GM18909 (cell line): ENCODE data around the gene TWIST2.

ENCODE experiments used
- ATAC-seq: cut with Tn5 transposase; IDR thresholded peaks from one replicate; pipeline ENCODE4 v1.9.1; 2021; ENCODE audit warnings: mild to moderate bottlenecking; ENCODE audit not compliant: unreplicated experiment, poor library complexity

The TWIST2 gene

DNA sequence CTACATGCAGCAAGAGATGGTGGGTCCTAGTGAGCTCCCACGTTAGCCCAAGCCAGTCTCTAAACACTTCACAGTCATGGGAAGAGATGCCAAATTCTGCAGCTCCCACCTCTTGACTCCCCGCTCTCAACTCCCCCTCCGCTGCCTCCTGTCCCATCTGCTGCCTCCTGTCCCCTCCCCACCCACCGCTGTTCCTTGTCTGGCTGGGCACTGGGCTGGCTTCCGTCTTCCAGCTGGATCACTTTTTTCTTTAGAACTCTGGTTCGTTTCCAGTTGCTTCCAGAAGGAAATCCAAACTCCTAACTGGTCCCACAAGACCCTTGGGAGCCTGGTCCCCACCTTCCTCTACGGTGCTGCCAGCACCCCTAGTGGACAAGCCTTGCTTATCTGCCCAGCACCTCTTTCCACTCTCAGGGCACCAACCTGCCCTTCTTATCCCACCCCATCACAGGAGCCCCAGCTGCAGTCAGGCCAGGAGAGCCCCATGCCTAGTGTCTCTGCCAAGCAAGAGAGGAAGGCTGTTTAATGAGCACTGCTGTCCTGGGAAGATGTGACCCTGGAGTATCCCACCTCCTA lies 12.1 kb upstream of the TWIST2 start:
- ATAC-seq: no peak

DNA sequence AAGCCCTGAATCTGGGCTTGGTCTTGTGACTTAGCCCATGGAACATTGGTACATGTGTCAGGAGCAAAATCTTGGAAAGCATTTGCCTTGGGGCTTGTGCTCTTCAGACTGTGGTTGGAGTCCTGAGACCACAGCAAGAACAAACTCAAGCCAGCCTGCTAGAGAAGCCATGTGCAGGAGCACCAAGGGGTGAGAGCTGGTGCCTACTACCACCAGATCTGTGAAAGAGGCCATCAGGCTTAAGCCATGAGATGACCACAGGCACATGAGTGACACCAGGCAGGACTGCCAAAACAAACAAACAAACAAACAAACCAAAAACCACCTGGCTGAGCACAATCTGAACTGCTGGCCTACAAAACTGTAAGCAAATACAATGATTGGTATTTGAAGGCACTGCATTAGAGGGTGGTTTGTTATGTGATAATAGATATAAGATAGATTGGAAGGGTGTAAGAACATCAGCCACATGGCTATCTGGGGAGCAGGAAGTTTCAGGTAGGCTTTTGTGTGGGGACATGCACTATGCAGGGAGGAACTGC lies 9.0 kb upstream of the TWIST2 start:
- no peak for ATAC-seq

DNA sequence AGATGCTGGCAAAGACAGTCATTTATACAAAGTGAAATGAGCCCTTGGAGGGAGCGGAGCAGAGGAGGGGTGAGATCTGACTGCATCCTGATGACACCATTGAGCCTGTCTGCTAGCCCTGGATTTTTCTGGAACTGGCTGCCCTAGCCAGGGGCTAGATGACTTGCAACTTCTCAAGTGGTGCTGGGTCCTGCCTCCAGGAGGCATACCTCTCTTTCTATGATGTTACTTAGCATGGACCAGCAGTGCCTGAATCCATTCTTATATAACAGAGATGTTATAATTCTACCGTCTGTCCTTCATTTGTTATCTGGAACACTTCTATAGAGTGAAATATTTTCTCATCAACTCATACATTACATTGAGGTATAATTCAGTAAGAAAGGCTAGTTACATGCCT lies 8.5 kb upstream of the TWIST2 start:
- ATAC-seq: no peak

DNA sequence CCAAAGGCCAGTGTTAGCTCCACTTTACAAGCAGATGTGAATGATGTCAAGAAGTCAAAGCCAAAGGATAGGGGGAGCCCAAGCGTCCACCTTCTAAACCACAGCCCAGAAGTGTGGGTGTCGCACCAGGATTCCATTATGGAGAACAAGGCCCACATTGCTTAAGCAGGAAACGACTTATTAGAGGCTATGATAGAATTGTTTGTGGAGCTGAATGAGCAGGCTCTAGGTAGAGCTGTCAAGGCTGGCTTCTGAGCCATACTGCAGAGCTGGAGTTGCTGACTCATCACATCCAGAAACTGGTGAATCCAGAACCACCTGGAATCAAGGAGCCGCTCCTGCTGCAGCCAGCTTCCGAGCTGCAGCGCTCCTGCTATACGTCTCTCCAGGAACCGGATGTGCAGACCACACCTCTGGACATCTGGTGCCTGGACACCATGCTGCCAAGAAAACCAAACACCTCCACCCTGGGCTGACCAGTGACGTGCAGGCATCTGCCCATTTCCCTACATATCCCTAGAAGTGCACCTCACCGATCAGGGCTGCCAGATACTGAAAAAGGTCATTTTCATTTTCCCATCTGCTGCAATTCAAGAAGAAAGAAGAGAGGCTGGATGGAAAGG lies 6.2 kb upstream of the TWIST2 start:
- ATAC-seq: no peak

DNA sequence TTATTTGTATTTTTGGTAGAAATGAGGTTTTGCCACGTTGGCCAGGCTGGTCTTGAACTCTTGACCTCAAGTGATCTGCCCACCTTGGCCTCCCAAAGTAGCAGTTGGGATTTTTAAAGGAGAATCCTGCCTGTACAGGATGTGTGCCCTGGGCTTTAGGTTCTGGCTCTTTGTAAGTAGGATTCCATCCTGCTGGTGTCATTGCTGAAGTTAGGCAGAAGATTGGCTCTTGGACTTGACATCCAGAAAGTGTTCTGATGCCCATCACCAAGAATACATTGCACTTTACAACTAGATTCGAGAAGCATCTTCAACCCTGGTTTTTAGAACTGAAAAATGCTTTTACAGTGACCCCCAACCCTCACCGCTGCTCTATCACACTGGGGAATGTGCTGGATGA lies 4.4 kb upstream of the TWIST2 start:
- no peak for ATAC-seq

DNA sequence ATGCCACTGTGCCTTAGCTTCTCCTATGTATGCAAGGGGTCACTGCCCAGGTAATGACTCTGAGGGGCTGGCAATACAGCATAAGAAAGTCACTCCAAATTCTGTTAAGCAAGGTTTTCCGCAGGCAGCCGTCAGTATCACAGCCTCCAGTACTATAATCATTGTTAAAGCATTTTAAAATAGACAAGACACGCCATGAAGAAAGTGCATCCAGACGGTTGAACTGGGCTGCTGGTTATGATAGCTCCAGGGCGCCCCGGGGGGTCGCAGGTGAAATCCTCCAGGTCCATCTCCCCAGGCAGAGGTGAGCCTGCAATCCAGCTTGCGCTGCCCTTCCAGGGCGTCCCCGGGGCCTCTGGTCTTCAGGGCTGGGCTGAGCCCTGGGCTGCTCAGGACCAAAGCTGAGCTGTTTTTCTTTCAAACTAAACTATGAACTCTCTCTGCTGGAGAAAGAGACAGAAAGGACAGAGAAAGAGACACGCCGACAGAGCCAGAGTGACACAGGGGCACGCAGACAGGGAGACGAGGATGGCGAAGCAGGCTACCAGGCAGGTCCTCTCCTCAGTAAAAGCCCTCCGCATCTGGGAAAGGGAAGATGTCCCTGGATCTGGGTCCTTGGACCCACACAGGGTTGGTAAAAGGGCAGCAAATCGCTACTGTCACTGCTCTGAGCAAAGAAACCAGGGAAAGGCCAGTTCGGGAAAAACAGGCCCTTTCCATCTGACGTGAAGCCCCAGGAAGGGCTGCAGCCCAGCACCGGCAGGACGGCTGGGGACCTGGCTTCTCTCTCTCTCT lies 2.1 kb upstream of the TWIST2 start:
- no peak for ATAC-seq

DNA sequence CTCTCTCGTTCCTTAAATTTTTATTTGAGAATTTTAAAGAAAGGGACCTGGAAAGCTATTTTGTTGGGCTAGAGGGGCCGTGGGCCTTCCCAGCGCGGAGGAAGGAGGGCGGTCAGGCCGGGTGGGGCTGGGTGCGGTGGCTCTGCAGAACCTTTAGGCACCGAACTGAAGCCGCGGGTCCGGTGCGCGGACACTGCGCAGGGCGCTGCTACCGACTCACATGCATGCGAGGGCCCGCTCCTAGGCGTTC lies 1.6 kb upstream of the TWIST2 start:
- no peak for ATAC-seq

DNA sequence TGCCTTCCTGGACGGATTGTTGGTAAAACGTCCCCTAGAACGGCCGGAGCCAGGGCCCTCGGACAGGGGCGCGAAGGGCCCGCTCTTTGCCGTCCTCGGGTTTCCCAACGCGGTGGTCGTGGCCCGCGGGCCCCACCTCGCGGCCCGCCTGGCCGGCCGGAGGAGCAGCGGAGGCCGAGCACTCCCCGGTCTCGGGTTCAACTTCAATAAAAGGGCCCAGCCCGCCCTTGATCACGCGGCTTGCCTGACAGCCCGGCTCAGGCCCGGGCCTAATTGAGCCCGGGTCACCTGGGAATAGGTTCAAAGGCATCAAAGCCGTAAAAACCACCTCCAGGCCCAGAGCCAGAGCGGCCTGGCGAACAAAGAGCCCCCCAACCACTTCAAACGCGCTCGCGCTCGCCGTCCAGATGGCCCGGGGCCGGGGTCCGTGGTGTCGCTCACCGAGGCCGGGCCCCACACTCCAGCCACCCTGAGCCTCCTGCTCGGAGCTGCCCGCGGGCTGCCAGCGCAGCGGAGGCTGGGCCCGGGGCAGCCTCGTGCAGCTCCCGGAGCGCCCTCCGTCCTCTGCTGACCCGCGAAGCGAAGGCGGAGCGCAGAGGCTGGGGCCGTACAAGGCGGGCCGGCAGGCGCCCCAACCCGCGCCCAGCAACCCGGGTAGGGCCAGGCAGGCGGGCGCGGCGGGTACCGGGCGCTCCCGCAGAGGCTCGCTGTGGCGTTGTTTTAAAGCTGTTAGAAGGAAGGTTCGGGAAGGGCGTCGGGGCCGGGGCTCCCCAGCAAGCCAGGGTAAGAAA lies 1.1 kb upstream of the TWIST2 start:
- ATAC-seq: no peak

DNA sequence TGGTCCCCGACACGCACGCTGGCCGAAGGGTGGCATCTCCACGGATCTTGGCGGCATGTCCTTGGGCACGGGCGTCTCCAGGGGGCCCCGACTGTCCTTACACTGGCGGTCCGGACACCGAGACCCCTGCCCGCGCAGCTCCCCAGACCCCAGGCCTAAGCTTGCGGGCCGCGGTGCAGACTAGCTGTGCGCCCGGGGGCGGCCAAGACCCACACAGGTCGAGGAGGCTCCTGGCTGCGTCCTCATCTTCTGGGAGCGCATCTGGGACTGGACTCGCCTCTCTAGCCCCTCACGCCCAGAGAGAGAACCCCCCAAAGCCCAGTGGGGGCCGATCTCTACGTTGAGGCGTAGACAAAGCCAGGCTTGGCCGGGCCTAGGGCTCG lies 475 bp upstream of the TWIST2 start:
- ATAC-seq: no peak

DNA sequence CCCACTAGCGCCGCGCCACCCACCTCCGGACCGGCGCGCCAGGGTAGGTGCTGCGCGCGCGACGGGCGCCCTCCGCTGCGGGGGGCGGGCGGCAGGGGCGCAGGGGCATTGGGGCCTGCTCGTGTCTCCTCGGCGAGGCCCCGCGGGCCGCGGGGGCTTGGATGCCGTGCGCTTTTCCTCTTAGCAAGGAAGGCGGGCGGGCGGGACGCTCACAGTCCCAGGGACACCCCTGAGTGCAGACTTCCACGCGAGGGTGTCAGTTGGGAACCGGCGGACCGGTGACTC lies 748 bp downstream of the TWIST2 start:
- ATAC-seq: no peak

DNA sequence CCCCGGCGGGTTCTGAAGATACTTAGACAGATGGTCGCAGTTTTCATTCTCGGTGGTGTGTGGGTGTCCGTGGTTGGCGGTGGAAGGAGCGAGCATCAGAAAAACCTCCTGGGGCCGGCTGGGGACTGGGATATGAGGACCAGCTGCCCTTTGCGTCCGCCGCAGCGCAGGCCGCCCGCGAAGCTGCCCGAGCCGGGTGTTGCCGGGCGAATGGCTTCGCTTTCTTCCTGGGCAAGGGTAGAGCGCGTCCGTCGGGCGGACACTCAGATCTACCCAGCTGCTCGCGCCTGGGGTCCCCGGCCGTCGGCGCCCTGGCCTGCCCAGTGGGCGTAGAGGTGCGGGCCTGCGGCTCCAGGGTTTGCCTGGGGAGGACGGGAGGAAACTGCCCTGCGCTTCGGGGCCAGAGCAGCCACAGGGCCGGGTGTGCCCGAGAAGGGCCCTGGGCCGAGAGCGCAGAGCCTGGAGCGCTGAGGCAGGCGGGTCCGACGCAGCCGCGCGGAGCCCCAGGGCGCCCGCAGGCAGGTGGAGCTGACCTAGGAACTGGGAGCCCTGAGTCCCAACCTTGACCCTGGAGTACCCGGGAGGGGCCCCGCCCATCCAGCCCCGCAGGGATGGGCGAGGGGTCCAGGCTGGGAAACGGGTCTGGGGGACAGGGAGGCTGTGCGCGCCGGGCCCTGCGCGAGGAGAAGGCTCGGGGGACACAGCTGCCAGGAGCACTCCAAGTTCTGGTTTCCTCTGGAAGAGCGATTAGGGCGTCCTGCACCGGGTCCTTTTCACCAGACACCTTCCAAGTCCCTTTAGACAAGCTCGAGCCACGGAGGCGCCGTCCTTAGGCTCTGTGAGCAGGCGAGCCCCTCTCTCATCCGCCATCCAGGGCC lies 1.3 kb downstream of the TWIST2 start:
- no peak for ATAC-seq

DNA sequence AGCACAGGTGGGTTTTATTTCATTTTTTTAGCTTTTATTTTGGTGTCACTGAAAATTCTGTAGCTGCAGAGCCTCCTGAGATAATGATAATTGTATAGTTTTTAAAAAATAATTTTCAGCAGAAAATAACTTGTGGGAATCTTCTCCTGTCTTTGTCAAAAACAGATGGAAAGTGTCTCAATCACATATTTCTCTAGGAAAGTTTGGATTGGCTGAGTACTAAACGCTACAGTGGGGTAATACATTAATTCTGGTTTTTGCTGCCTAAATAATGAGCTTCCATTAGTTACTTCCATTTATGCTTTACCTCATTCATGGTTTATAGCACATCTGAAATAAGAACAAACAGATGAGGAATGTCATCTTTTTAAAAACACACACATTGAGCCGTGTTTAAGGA lies 2.2 kb downstream of the TWIST2 start:
- no peak for ATAC-seq

DNA sequence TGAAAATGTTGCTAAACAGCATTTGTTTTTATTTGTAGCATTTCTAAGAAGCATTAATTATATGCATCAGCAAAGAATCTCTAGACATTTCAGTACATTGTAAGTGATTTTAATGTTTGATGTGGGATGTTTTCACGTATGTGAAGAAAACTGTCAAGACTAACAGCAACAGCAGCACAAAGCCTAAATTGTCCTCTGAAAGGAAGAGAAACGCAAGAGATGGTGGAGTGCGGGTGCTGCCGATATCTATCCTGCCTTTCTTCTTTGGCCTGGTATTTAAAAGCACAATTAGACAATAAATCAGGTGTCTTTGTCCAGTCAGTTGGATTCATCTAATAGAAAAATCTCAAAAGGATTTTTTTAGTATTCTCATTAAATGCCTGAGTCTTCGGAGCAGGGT lies 3.1 kb downstream of the TWIST2 start:
- no peak for ATAC-seq

DNA sequence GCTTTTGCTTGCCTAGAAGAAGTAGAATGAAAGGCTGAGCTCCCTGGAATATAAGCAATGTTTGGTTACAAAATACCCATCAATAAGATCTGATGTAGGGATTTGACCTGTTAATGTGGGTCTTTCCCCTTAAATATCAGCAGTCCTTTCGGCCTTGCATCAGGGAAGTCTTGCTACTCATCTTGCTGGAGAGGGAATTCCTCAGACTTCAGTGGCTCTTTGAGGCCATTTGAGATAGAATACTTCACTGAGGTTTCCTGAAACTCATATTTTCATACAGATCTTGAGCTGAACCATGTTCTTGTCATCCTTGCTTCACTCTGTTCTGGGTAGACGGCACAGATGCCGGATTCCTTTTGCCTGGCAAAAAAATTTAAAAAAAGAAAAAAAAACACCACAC lies 3.9 kb downstream of the TWIST2 start:
- no peak for ATAC-seq

DNA sequence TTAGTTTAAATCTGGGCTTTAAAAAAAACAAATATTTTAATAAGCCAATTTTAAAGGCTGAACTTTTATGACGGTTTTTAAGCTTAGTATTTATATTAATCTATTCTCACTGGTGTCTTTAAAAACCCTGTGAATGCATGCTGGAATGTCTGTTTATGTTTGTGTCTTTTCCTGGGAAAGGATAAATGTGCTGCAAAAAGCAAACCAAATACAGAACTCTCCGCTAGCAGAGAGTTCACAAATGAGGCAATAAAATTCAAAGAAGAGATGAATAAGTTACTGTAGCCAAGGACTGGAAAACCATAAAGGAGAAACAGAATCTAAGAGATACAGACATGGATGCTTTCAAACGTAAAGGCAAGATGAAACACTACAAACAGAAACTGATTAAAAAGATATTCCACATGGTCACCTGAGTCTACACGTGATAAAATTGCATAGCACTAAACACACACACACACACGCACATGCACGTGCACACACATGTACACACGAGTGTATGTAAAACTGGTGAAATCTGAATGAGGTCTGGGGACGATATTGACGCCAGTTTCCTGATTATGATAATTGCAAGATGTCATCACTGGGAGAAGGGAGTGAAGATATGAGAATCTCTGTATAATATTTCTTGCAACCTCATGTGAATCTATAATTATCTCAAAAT lies 4.5 kb downstream of the TWIST2 start:
- no peak for ATAC-seq

DNA sequence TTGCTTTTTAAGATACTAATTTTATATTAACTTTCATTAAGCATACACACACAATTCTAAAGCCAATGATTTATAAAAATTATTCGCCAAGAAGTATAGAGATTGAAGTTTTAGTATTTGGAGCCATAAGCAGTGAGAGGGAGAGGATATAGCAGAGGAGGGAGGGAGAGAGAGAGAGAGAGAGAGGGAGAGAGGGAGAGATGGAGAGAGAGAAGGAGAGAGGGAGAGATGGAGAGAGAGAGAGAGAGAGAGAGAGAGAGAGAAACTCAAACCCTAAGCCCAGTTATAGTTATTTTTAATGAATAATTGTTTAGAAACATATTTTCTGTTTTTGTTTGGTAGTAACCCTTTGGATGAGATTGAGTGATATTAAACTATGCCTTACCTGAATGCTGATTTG lies 5.3 kb downstream of the TWIST2 start:
- ATAC-seq: no peak

DNA sequence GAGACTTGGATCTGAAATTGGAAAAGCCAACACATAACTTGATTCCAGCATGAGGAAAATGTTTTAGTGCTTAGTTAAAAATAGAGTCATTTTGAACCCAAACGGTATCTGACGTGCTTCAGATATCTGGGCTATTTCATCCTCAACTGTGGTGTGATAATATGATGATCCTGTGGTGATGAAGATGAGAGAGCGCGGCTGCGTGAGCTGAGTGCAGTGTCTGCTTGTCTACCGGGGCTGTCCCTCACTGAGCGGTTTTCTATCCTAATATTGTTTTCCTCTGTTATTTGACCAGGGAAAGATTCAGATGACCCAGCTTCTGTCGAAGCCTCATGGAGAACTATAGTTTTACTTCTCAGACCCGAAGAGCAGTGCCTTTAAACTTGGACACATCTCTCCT lies 5.8 kb downstream of the TWIST2 start:
- ATAC-seq: no peak

DNA sequence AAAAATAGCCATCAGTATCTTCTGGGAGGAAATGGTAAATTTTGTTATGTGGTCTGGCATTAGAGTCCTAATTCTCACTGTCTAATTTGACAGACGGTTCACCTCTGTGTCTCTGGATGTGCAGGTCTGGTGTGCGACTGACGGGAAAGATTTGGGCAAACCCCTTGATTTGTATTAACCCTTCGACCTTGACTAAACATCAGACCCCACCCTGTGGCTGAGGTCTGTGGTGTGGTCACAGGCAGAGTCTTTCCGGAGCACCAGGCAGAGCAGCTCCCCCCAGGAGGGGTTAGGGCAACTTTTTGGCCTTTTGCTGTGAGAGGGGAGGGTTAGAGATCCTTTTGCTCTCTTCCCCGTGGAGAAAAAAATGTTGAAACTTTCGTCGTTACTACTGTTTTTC lies 6.4 kb downstream of the TWIST2 start:
- no peak for ATAC-seq

DNA sequence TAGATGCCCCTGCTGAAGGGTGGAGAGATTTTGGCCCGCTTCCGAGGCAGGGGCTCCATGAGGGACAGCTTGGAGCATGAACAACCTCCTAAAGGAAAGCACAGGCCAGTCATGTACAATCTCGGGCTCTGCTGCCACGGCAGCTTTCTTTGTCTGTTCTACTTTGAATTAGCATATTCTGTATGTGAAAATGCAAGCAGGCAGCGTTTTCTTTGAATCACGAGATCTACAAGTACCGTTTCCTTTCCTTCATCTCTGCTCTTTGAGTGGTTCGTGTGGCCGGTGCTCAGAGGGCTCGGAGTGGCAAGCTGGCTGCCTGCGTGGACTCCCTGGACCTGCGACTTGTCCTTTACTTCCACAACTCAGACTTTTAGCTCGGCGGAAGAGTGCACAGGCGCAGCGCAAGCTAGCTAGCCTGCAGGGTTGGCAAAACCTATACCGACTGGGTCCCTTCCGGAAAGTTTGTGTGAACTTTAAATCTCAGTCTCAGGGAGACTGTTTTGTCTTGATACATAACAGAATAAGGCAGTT lies 6.9 kb downstream of the TWIST2 start:
- ATAC-seq: no peak

DNA sequence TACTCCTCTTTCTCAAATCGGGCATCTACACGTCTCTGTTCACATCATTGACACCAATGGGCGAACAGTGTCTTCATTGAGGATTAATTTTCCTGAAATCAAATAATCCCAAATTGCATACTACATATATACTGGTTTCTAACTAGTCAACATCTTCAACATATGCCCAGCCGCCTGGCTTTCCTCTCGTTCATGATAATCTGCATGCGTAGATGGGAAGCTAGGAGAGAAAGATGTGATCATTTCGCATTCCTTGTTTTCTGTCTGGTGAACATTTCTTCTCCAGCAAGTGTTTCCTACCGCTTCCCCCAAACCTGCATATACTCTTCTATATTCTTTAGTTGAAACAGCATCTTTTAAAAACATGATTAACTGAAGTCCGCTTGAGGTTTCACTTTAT lies 7.4 kb downstream of the TWIST2 start:
- no peak for ATAC-seq
